ENCODE results near the gene SETD1A. TPM values are rescaled to one million over a fixed set of nuclear protein-coding genes. Genes with fewer than 3 reads are reported as not detected.

The SETD1A gene
- total RNA-seq, 2 donors from 2014 or later, result 23.8 to 25.0 TPM

DNA sequence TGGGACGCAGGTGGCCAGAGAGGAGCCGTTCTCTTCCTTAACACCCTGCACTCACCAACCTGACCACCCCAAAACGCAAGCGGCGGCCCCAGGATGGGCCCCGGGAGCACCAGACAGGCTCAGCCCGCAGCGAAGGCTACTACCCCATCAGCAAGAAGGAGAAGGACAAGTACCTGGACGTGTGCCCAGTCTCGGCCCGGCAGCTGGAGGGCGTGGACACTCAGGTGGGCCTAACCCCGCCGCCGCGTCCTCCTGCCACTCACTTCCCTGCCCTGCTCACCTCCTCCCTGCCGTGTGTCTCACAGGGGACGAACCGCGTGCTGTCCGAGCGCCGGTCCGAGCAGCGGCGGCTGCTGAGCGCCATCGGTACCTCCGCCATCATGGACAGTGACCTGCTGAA lies 22.9 kb downstream of the SETD1A start:
- H3K9me3 Mint-ChIP-seq, result no peaks in the 10 kb centered on the region
- no peaks in the 10 kb centered on the region for H3K4me1 ChIP-seq (ENCODE audit: control insufficient read depth, insufficient read depth, low read length)
- DNase-seq, result no peak
- peaks cover 51% of the 10 kb centered on the region for H3K36me3 ChIP-seq (ENCODE audit: control insufficient read depth, insufficient read depth, low read length)
- H3K4me1 Mint-ChIP-seq, result peaks cover 2% of the 10 kb centered on the region
- no peak overlapping the region for H3K27ac ChIP-seq (ENCODE audit: low read depth, low read length)
- peaks cover 58% of the 10 kb centered on the region for H3K36me3 Mint-ChIP-seq (ENCODE audit: low read depth)
- H3K4me3 ChIP-seq (ENCODE audit: low read length), result no peak overlapping the region
- no peak overlapping the region for H3K27ac Mint-ChIP-seq
- H3K9ac ChIP-seq (ENCODE audit: extremely low read depth, low read length, poor library complexity, severe bottlenecking), result no peak overlapping the region
- H3K27me3 Mint-ChIP-seq (ENCODE audit: insufficient read depth), result no peaks in the 10 kb centered on the region
- no peak overlapping the region for H3K4me3 Mint-ChIP-seq
- 96 to 97% methylated on average over 20 to 29 of the region's 29 CpGs for WGBS, 2 experiments (ENCODE audit: insufficient coverage in 1 of 2, insufficient read length in 1 of 2)
- no peak for TF ChIP-seq CTCF (conservative IDR thresholded peaks at IDR 0.05)
- H3K9me3 ChIP-seq (ENCODE audit: control insufficient read depth, low read length), result no peaks in the 10 kb centered on the region
- H3K27me3 ChIP-seq (ENCODE audit: control insufficient read depth, insufficient read depth, low read length, poor library complexity, severe bottlenecking), result no peaks in the 10 kb centered on the region

DNA sequence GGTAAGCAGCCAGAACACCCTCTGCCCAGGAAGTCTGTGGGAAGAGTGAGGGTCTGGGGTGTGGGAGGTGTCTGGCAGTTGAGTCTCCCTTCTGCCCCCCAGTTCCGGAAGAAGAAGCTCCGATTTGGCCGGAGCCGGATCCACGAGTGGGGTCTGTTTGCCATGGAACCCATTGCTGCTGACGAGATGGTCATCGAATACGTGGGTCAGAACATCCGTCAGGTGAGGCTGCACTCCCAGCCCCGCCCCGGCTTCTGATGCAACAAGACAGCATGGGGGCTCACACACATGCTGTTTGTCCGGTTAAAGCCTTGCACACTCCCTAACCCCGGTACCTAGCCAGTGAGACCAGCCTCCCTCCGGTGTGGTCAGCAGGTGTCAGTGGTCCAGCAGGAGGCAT lies 23.4 kb downstream of the SETD1A start:
- Histone ChIP-seq H3K4me1 (ENCODE audit: control insufficient read depth, insufficient read depth, low read length) (no peaks in the 10 kb centered on the region), H3K9ac (ENCODE audit: extremely low read depth, low read length, poor library complexity, severe bottlenecking) (no peak overlapping the region), H3K27me3 (ENCODE audit: control insufficient read depth, insufficient read depth, low read length, poor library complexity, severe bottlenecking) (no peaks in the 10 kb centered on the region), H3K4me3 (ENCODE audit: low read length) (no peak overlapping the region), H3K9me3 (ENCODE audit: control insufficient read depth, low read length) (no peaks in the 10 kb centered on the region), H3K27ac (ENCODE audit: low read depth, low read length) (no peak overlapping the region), H3K36me3 (ENCODE audit: control insufficient read depth, insufficient read depth, low read length) (peaks cover 46% of the 10 kb centered on the region)
- H3K36me3 Mint-ChIP-seq (ENCODE audit: low read depth), result peaks cover 53% of the 10 kb centered on the region
- peaks cover 2% of the 10 kb centered on the region for H3K4me1 Mint-ChIP-seq
- H3K27me3 Mint-ChIP-seq (ENCODE audit: insufficient read depth), result no peaks in the 10 kb centered on the region
- no peaks in the 10 kb centered on the region for H3K9me3 Mint-ChIP-seq
- WGBS, 2 experiments (ENCODE audit: insufficient coverage in 1 of 2, insufficient read length in 1 of 2), result 96 to 99% methylated on average over 12 to 14 of the region's 14 CpGs
- TF ChIP-seq CTCF (conservative IDR thresholded peaks at IDR 0.05), result no peak
- H3K4me3 Mint-ChIP-seq, result no peak overlapping the region
- DNase-seq, result no peak
- no peak overlapping the region for H3K27ac Mint-ChIP-seq

DNA sequence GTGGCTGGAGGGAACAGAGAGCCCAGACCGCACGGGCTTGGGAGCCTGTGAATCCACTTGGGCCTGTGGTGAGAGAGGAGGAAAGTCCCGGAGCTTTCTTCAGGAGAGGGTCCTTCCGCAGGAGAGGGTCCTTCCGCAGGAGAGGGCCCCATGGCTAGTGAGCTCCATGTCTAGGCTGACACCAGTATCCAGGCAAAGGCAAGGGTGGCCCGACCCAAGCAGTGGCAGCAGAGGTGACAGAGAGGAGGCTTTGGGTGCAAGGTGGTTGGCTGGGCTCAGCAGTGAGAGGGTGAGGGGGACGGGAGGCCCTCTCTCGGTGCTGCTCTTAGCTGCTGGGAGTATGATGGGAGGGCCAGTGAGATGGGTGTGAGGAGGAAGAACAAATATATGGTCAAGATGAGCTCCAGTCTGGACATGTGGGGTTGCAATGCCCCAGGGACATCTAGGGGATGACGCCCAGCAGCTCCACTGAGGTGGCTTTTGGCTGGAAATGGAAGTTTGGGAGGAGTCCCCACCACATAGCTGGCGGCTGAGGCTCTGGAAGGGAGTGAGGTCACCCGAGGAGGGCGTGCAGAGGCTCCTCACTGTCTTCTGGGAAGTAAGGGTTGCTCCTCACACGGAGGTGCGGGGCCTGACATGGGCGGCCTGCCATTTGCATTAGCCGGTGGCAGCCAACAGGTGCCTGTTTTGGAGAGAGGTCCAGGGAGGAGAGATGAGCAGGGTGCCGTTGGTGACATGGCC lies 25.2 kb downstream of the SETD1A start:
- WGBS, 2 experiments (ENCODE audit: insufficient coverage in 1 of 2, insufficient read length in 1 of 2), result 92% methylated on average over 12 to 17 of the region's 17 CpGs
- DNase-seq, result no peak
- H3K4me3 ChIP-seq (ENCODE audit: low read length), result no peak overlapping the region
- H3K4me3 Mint-ChIP-seq, result no peak overlapping the region
- no peaks in the 10 kb centered on the region for H3K27me3 Mint-ChIP-seq (ENCODE audit: insufficient read depth)
- no peaks in the 10 kb centered on the region for H3K9me3 ChIP-seq (ENCODE audit: control insufficient read depth, low read length)
- peaks cover 2% of the 10 kb centered on the region for H3K4me1 Mint-ChIP-seq
- H3K27ac Mint-ChIP-seq, result peak overlapping the region; percentile 68
- H3K9ac ChIP-seq (ENCODE audit: extremely low read depth, low read length, poor library complexity, severe bottlenecking), result no peak overlapping the region
- no peaks in the 10 kb centered on the region for H3K27me3 ChIP-seq (ENCODE audit: control insufficient read depth, insufficient read depth, low read length, poor library complexity, severe bottlenecking)
- H3K9me3 Mint-ChIP-seq, result no peaks in the 10 kb centered on the region
- peaks cover 38% of the 10 kb centered on the region for H3K36me3 ChIP-seq (ENCODE audit: control insufficient read depth, insufficient read depth, low read length)
- H3K27ac ChIP-seq (ENCODE audit: low read depth, low read length), result no peak overlapping the region
- peaks cover 42% of the 10 kb centered on the region for H3K36me3 Mint-ChIP-seq (ENCODE audit: low read depth)
- H3K4me1 ChIP-seq (ENCODE audit: control insufficient read depth, insufficient read depth, low read length), result no peaks in the 10 kb centered on the region
- TF ChIP-seq CTCF (conservative IDR thresholded peaks at IDR 0.05), result no peak

Data from endodermal cell (in vitro differentiated cells).